CD4-positive, alpha-beta memory T cell (primary cell): ENCODE results near the gene AKR1B15. TPM values are rescaled to one million over a fixed set of nuclear protein-coding genes. Genes with fewer than 3 reads are reported as not detected.

Source experiments
- polyA plus RNA-seq, 2 donors: library from polyadenylated mRNA; unstranded; fragments of 300-500 nt; fragmentation: Illumina TruSeq; gene quantifications; one replicate each; pipeline ENCODE4 v1.2.3, GENCODE V29; 2021
- total RNA-seq, 2 experiments: library from RNA; stranded (reverse); gene quantifications; one replicate each; pipeline ENCODE4 v1.2.3, GENCODE V29; 2021

AKR1B15 gene
- total and polyA plus RNA-seq, 4 experiments from 2014 or later = not detected

Other genes with a start within 250 kb of the AKR1B15 start
- gene SLC35B4, start 232.2 kb upstream of the AKR1B15 start, total RNA-seq = 10 to 100 TPM; 10.5 to 10.7 TPM
- 10 to 100 TPM; 17.3 to 18.0 TPM for gene SLC35B4, start 232.2 kb upstream of the AKR1B15 start, polyA plus RNA-seq
- gene AKR1B1, start 90.0 kb upstream of the AKR1B15 start, total RNA-seq = 10 to 100 TPM; 81.2 to 91.1 TPM
- 100 to 1,000 TPM; 136 to 199 TPM for gene AKR1B1, start 90.0 kb upstream of the AKR1B15 start, polyA plus RNA-seq
- not detected for gene AKR1B10, start 21.5 kb upstream of the AKR1B15 start, total RNA-seq
- not detected for gene AKR1B10, start 21.5 kb upstream of the AKR1B15 start, polyA plus RNA-seq
- gene BPGM, start 97.7 kb downstream of the AKR1B15 start, total RNA-seq = 10 to 100 TPM; 13.7 to 14.7 TPM
- 10 to 100 TPM; 22.1 to 27.8 TPM for gene BPGM, start 97.7 kb downstream of the AKR1B15 start, polyA plus RNA-seq
- gene CALD1, start 230.5 kb downstream of the AKR1B15 start, total RNA-seq = not detected
- gene CALD1, start 230.5 kb downstream of the AKR1B15 start, polyA plus RNA-seq = under 1 TPM in 1 of 2 donors, not detected in 1; 0.13 TPM